Stimulated activated memory B cell treated with anti-CD40 and anti-IgM and Interleukin-4, amounts not matched to agents 10 μg/mL and 1 μg/mL and 100 μg/mL, for 72 hours (primary cell): ENCODE measurements around the gene ASTN2.
"Not testable (repeated sequence)": the region's sequence is repeated elsewhere in the genome, so short reads cannot be mapped to it uniquely, and the experiment has no call there.

Experiments
- ATAC-seq: fragments of 150-1000 bp; cut with Tn5 transposase; 2 replicates; pipeline ENCODE4 v1.10.0; 2021
- H3K27ac Mint-ChIP-seq: one replicate; pipeline ENCODE4 v1.8.0; 2022; ENCODE audit warnings: mild to moderate bottlenecking, mixed read lengths
- H3K27me3 Mint-ChIP-seq: one replicate; pipeline ENCODE4 v1.8.0; 2022; ENCODE audit warnings: mixed read lengths
- H3K36me3 Mint-ChIP-seq: one replicate; pipeline ENCODE4 v1.8.0; 2022; ENCODE audit warnings: mixed read lengths
- H3K4me1 Mint-ChIP-seq: one replicate; pipeline ENCODE4 v1.8.0; 2022; ENCODE audit warnings: mixed read lengths
- H3K4me3 Mint-ChIP-seq: one replicate; pipeline ENCODE4 v1.8.0; 2022; ENCODE audit warnings: mild to moderate bottlenecking, moderate library complexity, mixed read lengths
- H3K9me3 Mint-ChIP-seq: one replicate; pipeline ENCODE4 v1.8.0; 2022; ENCODE audit warnings: mixed read lengths

Gene ASTN2

GRCh38 chr9:116849721-116850120, 565.1 kb downstream of the ASTN2 start:
- Mint-ChIP-seq H3K36me3 (no peaks in the 10 kb centered on the region), H3K4me1 (no peaks in the 10 kb centered on the region), H3K27ac (no peak overlapping the region), H3K9me3 (no peaks in the 10 kb centered on the region), H3K27me3 (no peaks in the 10 kb centered on the region), H3K4me3 (no peak overlapping the region)
- ATAC-seq = no peak

DNA sequence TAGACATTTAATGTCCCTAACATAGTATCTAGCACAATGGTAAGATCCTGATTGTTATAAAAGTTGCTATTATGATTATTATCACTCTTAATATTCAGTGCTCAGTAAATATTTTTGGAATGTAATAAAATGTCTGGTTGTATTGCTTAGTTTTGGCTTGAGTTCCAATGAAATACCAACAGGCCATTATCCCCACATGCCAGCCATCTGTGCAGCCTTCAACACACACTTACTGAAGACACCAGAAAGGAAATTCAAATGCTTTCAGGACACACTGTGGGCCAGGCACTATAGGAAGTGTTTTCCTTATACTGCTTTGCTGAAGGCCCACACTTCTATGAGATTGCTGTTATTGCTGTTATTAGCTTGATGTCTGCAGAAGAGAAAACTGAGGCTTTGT, 570.2 kb downstream of the ASTN2 start:
- no peak for ATAC-seq
- no peaks in the 10 kb centered on the region for H3K9me3 Mint-ChIP-seq

DNA sequence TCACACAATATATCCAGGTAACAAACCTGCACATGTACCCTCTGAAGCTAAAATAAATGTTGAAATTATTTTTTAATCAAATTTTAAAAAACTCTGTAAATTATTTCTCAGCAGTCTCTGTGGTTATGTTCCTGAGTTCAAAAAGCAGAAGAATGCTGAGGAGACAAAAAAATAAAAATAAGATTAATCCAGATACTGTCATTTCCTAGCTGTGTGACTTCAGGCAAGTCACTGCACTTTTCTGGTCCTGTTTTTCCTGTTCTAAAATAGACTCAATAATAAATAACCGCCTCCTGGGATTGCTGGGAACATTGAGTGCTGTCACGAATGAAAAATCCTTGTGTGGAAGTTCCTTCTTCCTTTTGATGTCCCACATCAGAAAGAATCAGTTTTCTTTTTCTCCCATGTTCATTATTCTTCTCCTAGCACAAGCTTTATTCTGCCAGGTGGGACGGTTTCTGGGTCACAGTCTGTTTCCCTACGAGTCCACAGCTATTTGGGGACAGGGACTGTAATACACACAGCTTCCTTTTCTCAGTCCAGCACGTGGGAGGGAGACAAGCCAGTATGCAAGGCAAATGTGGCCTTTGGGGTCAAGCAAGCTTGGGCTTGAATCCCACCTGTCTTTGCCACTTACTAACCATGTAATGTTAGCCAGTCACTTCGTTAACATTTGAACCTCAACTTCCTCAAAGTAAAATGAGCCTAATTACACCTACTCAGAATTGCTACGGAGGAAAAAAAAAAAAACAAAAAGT, 570.8 kb downstream of the ASTN2 start:
- Mint-ChIP-seq H3K4me1 (no peaks in the 10 kb centered on the region), H3K9me3 (no peaks in the 10 kb centered on the region), H3K27ac (no peak overlapping the region), H3K36me3 (no peaks in the 10 kb centered on the region), H3K27me3 (no peaks in the 10 kb centered on the region), H3K4me3 (no peak overlapping the region)
- ATAC-seq = no peak

More for the DNA sequence above, 570.2 kb downstream of the ASTN2 start:
- H3K36me3 Mint-ChIP-seq = no peaks in the 10 kb centered on the region
- H3K4me3 Mint-ChIP-seq = no peak overlapping the region
- no peak overlapping the region for H3K27ac Mint-ChIP-seq
- H3K4me1 Mint-ChIP-seq = no peaks in the 10 kb centered on the region
- H3K27me3 Mint-ChIP-seq = no peaks in the 10 kb centered on the region

- H3K4me3 Mint-ChIP-seq = no peak overlapping the region
- no peaks in the 10 kb centered on the region for H3K9me3 Mint-ChIP-seq
- ATAC-seq = no peak
These were observed 572.2 kb downstream of the ASTN2 start for GRCh38 chr9:116842658-116843057.

DNA sequence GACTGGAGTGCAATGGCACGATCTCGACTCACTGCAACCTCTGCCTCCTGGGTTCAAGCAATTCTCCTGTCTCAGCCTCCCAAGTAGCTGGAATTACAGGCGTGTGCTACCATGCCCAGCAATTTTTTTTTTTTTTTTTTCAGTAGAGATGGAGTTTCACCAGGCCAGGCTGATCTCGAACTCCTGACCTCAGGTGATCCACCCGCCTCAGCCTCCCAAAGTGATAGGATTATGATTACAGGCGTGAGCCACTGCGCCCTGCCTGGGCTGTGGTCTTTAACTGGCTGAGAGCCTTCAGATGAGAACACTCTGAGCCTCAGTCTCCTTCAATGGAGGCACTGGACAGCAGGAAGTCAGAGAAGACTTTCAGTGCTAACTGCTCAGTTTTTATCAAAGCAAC, 576.4 kb downstream of the ASTN2 start:
- not testable (repeated sequence) for H3K4me1 Mint-ChIP-seq, H3K36me3 Mint-ChIP-seq, H3K9me3 Mint-ChIP-seq, H3K27ac Mint-ChIP-seq, H3K4me3 Mint-ChIP-seq, ATAC-seq
- H3K27me3 Mint-ChIP-seq = peaks cover 17% of the 10 kb centered on the region

More at GRCh38 chr9:116842658-116843057, 572.2 kb downstream of the ASTN2 start:
- H3K27ac Mint-ChIP-seq = no peak overlapping the region
- H3K36me3 Mint-ChIP-seq = no peaks in the 10 kb centered on the region
- no peaks in the 10 kb centered on the region for H3K4me1 Mint-ChIP-seq
- no peaks in the 10 kb centered on the region for H3K27me3 Mint-ChIP-seq

DNA sequence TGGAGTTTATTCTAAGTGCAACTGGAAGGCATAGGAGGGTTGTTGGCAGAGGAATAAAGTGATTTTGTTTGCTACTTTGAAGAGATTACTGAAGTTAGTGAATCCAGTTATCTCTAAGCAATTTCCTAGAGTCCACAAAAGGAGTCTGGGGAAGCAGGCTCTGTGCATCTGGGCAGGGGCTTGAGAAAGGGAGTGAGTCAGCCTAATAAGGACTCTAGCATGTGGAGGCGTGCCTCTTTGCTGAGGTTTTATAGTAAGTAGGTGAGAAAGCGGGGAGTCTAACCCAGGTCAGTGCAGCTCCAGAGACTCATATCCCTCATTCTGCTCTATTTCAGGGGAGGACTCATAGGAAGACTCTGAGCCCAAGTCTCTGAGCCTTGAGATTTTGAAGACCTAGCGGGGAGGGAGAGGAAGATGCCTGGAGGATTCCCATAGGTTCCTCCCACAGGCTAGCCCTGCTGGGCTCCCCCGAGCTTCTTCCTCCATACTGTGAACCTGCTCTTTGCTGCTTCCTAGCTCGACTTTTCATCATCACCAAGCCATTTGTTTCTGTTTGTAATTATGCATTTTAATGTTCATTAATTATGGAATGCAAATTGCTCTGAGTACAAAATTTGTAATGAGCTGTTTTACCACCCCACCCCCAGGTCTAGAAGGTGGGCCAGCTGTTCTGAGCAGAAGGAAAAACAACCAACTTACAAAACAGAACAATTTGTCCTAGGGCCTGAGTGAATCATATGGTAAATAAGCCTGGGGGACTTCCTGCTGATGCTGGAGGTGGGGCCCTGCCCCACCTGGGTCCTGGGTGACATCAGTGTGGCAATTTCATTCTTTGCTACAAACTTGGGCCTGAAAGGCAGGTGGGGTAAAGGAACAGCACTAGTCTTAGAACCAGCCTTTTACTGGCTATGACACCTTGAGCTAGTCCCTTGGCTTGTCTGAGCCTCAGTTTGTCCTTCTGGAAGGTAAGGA, 577.6 kb downstream of the ASTN2 start:
- Mint-ChIP-seq H3K36me3 (no peaks in the 10 kb centered on the region), H3K4me3 (no peak overlapping the region), H3K27ac (no peak overlapping the region)

DNA sequence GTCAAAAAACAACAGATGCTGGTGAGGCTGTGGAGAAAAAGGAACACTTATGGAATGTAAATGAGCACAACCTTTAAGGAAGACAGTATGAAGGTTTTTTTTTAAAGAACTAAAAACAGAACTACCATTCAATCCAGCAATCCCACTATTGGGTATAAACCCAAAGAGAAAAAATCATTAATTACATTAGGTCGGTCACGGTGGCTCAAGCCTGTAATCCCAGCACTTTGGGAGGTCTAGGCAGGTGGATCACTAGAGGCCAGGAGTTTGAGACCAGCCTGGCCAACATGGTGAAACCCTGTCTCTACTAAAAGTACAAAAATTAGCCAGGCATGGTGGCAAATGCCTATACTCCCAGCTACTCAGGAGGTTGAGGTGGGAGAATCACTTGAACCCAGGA, 584.5 kb downstream of the ASTN2 start:
- H3K27ac Mint-ChIP-seq, ATAC-seq, H3K27me3 Mint-ChIP-seq, H3K4me1 Mint-ChIP-seq, H3K4me3 Mint-ChIP-seq, H3K36me3 Mint-ChIP-seq, H3K9me3 Mint-ChIP-seq: not testable (repeated sequence)

More for the DNA sequence above, 577.6 kb downstream of the ASTN2 start:
- Mint-ChIP-seq H3K9me3 (no peaks in the 10 kb centered on the region), H3K27me3 (peaks cover 17% of the 10 kb centered on the region), H3K4me1 (no peaks in the 10 kb centered on the region)
- ATAC-seq = no peak

- ATAC-seq = no peak
- no peaks in the 10 kb centered on the region for H3K36me3 Mint-ChIP-seq
- no peak overlapping the region for H3K4me3 Mint-ChIP-seq
- H3K27me3 Mint-ChIP-seq = no peaks in the 10 kb centered on the region
- H3K27ac Mint-ChIP-seq = no peak overlapping the region
- no peaks in the 10 kb centered on the region for H3K4me1 Mint-ChIP-seq
- H3K9me3 Mint-ChIP-seq = no peaks in the 10 kb centered on the region
These were observed 593.1 kb downstream of the ASTN2 start for GRCh38 chr9:116821633-116822229.

- no peaks in the 10 kb centered on the region for H3K4me1 Mint-ChIP-seq
- no peak overlapping the region for H3K4me3 Mint-ChIP-seq
- no peaks in the 10 kb centered on the region for H3K9me3 Mint-ChIP-seq
- H3K27ac Mint-ChIP-seq = no peak overlapping the region
- H3K27me3 Mint-ChIP-seq = no peaks in the 10 kb centered on the region
- ATAC-seq = no peak
- no peaks in the 10 kb centered on the region for H3K36me3 Mint-ChIP-seq
These were observed 595.7 kb downstream of the ASTN2 start for GRCh38 chr9:116819116-116819515.

DNA sequence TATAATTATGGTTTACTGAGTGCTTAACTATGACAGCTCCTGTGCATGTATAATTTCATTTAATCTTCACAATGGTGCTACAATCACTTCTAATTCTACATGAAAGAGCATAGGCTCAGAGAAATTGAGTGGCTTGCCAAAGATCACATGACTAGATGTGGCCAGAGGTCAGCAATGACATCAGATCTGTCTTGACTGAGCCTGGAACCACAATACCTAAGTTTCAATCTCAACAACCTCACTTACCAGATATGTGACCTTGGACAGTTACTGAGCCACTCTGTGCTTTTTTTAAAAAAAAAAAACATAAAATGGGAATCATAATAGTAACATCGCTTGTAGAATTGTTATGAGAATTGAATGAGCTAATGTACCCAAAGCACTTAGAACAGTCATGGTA, 597.1 kb downstream of the ASTN2 start:
- ATAC-seq = no peak
- no peaks in the 10 kb centered on the region for H3K9me3 Mint-ChIP-seq
- H3K4me3 Mint-ChIP-seq = no peak overlapping the region
- no peak overlapping the region for H3K27ac Mint-ChIP-seq
- H3K27me3 Mint-ChIP-seq = no peaks in the 10 kb centered on the region
- H3K4me1 Mint-ChIP-seq = no peaks in the 10 kb centered on the region
- no peaks in the 10 kb centered on the region for H3K36me3 Mint-ChIP-seq

DNA sequence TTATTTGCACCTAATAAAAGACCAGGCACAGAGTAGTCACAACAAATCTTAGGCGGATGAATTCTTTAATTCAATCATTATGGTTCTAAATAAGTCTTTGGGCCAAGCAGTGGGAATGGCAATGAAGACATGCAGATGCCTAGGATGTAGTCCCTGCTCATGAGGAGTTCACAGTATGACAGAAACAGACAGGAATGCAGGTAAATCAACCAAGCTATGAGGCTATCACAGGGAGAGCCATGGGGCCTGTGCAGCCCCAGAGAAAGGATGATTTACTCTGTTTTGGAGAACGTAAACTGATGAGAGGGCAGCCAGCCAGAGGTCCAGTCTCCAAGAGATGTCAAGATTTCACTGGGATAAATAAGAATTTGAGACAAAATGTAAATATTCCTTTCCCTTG, 598.4 kb downstream of the ASTN2 start:
- H3K27ac Mint-ChIP-seq = no peak overlapping the region
- H3K4me1 Mint-ChIP-seq = no peaks in the 10 kb centered on the region
- H3K9me3 Mint-ChIP-seq = no peaks in the 10 kb centered on the region
- no peaks in the 10 kb centered on the region for H3K36me3 Mint-ChIP-seq
- no peak overlapping the region for H3K4me3 Mint-ChIP-seq
- no peaks in the 10 kb centered on the region for H3K27me3 Mint-ChIP-seq
- no peak for ATAC-seq

GRCh38 chr9:116815835-116816234, 599.0 kb downstream of the ASTN2 start:
- no peaks in the 10 kb centered on the region for H3K9me3 Mint-ChIP-seq
- no peaks in the 10 kb centered on the region for H3K4me1 Mint-ChIP-seq
- H3K4me3 Mint-ChIP-seq = no peak overlapping the region
- H3K27me3 Mint-ChIP-seq = no peaks in the 10 kb centered on the region
- H3K27ac Mint-ChIP-seq = no peak overlapping the region
- H3K36me3 Mint-ChIP-seq = no peaks in the 10 kb centered on the region
- ATAC-seq = no peak

DNA sequence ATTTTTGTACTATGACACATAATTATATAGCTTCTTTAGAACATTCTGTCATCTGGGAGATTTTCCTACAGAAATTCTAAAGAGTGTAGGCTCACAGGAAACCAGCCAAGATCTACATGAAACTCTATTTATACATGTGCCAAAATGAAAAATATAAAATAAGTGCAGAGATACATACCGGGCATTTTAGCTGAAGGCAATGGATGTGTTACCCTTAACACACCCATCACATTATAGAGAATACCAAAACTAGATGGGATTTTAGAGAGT, 601.9 kb downstream of the ASTN2 start:
- H3K4me1 Mint-ChIP-seq = no peaks in the 10 kb centered on the region
- ATAC-seq = no peak
- no peaks in the 10 kb centered on the region for H3K27me3 Mint-ChIP-seq
- no peak overlapping the region for H3K4me3 Mint-ChIP-seq
- H3K27ac Mint-ChIP-seq = no peak overlapping the region
- H3K36me3 Mint-ChIP-seq = no peaks in the 10 kb centered on the region
- no peaks in the 10 kb centered on the region for H3K9me3 Mint-ChIP-seq

DNA sequence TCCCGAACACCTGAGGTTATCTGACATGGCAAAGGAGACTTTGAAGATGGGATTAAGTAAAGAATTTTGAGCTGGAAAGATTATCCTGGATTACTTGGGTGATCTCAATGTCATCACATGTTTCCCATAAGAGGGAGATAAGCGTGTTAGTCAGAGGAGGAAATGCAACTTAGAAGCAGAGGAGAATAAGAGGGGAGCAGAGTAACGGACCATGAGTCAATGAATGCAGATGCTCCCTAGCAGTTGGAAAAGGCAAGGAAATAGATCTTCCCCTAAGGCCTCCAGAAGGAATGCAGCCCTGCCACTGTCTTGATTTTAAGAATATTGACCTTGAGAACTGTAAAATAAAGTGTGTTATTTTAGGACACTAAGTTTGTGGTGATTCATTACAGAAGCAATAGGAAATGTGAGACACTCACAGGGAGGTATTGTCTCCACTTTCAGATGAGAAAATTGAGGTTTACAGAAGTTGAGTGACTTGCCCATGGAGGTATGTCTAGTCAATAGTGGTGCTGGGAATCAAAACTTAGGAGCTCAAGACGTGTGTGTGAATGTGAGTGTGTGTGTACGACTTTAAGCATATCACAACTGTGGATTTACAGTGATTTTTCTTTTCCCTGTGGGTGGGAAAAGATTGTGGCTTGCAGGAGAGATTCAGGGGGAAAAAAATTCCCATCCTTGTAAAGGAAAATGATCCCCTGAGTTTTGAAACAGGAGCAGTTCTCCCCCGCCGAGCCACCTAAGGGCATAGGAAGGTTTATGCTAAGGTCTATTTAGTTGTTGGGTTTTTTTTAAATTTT, 602.4 kb downstream of the ASTN2 start:
- Mint-ChIP-seq H3K4me1 (no peaks in the 10 kb centered on the region), H3K4me3 (no peak overlapping the region), H3K9me3 (no peaks in the 10 kb centered on the region), H3K27me3 (no peaks in the 10 kb centered on the region), H3K27ac (no peak overlapping the region), H3K36me3 (no peaks in the 10 kb centered on the region)
- ATAC-seq = no peak

DNA sequence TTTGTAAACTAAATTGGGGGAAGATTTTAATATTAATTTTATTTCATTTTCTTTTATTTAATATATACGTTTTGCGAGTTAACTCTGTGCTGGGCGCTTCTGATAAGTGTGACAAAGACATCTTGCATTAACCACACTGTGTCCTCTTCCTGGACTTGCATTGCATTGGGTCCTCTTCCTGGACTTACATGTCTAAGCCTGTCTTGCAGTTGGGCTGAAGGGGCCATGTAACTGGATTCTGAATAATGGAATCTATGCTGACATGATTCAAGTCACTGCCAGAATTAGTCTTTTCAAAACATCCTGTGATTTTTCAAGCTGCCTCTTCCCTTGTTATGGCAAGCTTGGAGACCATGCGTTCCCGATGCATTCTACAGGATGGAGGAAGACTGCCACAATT, 605.2 kb downstream of the ASTN2 start:
- Mint-ChIP-seq H3K4me1 (no peaks in the 10 kb centered on the region), H3K9me3 (no peaks in the 10 kb centered on the region), H3K4me3 (no peak overlapping the region), H3K27ac (no peak overlapping the region), H3K27me3 (no peaks in the 10 kb centered on the region), H3K36me3 (no peaks in the 10 kb centered on the region)
- no peak for ATAC-seq
